SK-N-SH (cell line): ENCODE measurements around the gene FLAD1.

Source experiments
- CTCF ChIP-seq: fragments of 200-600 bp; sonication (generic); IDR thresholded peaks from 2 replicates; pipeline ENCODE4 v1.6.1; 2017; ENCODE audit warnings: antibody characterized with exemption, mild to moderate bottlenecking, moderate library complexity
- EP300 ChIP-seq, 2 experiments: IDR thresholded peaks; 2 replicates each; pipeline versions ENCODE4 v1.4.0 to v1.6.1; 2012; ENCODE audit warnings: borderline replicate concordance in 1 of 2, low read depth in 1 of 2, low read length in 1 of 2
- GATA2 ChIP-seq: sonication (generic); formaldehyde crosslinking; IDR thresholded peaks from 2 replicates; pipeline ENCODE4 v1.5.0; 2020; ENCODE audit warnings: mild to moderate bottlenecking, missing genetic modification reagents
- POLR2AphosphoS5 ChIP-seq: IDR thresholded peaks from 2 replicates; pipeline ENCODE4 v1.6.1; 2012; ENCODE audit warnings: low read depth, low read length
- TAF1 ChIP-seq: IDR thresholded peaks from 2 replicates; pipeline ENCODE4 v1.6.1; 2012; ENCODE audit warnings: low read depth, mild to moderate bottlenecking, low read length, moderate library complexity, borderline replicate concordance
- TF ChIP-seq, protein P1 (sequence below): IDR thresholded peaks from 2 replicates; pipeline ENCODE4 v1.4.0; 2012; ENCODE audit warnings: low read depth, borderline replicate concordance

DNA sequence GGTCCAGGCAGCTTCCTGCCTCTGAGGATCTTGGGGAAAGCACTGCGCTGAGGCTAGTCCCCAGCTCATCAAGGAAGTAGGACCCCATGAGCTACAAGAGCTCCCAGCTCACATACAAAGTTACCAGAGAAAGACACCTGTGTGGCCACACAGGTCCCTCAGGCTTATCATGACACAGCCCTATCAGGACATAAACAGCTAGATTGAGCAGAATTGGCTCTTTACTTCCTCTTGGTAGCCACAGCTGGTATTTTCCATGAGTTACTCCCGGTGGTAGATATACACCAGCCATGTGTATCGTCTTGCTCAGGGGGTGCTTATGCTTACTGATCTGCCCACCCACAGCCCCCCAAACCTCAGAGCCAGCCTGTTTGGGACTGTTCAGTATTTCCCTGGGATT is 11.4 kb downstream of the FLAD1 start:
- TF ChIP-seq CTCF (no peak), POLR2AphosphoS5 (no peak), GATA2 (CRISPR knock-in tag) (no peak), TAF1 (no peak), EP300 (IDR thresholded peaks at IDR 0.05; ENCODE audit: borderline replicate concordance in 1 of 2, low read depth in 1 of 2, low read length in 1 of 2) (no peak)
- TF ChIP-seq, protein P1, sequence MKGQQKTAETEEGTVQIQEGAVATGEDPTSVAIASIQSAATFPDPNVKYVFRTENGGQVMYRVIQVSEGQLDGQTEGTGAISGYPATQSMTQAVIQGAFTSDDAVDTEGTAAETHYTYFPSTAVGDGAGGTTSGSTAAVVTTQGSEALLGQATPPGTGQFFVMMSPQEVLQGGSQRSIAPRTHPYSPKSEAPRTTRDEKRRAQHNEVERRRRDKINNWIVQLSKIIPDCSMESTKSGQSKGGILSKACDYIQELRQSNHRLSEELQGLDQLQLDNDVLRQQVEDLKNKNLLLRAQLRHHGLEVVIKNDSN = no peak
